Psoas muscle (tissue), 8 donors: ENCODE results near the gene PTPRG. TPM values are rescaled to one million over a fixed set of nuclear protein-coding genes. Genes with fewer than 3 reads are reported as not detected.

Source experiments
- ATAC-seq, 4 donors: fragments of 200-7000 bp; cut with Tn5 transposase; one replicate each; pipeline ENCODE4 v1.9.1; 2020; ENCODE audit warnings: moderate library complexity in 3 of 4, mild to moderate bottlenecking in 2 of 4
- DNase-seq, 2 donors: peaks; one replicate each; pipeline ENCODE4 v3.0.0-alpha.2; 2020
- H3K27ac ChIP-seq: fragments of 200-600 bp; one replicate; pipeline ENCODE4 v1.8.0; 2022
- H3K27me3 ChIP-seq, 3 donors: fragments of 200-600 bp in 1 of 3; one replicate each; pipeline versions ENCODE4 v1.6.1 to v1.8.0; 2013 to 2022; ENCODE audit warnings: low read length in 2 of 3, mild to moderate bottlenecking in 2 of 3, moderate library complexity in 1 of 3; ENCODE audit not compliant: insufficient read depth in 3 of 3
- H3K36me3 ChIP-seq, 2 donors: fragments of 200-600 bp in 1 of 2; one replicate each; pipeline versions ENCODE4 v1.6.1 to v1.8.0; 2013 to 2022; ENCODE audit warnings: low read depth in 1 of 2, mild to moderate bottlenecking in 1 of 2, moderate library complexity in 1 of 2; ENCODE audit not compliant: insufficient read depth in 1 of 2
- H3K4me1 ChIP-seq: fragments of 200-600 bp; one replicate; pipeline ENCODE4 v1.8.0; 2022
- H3K4me3 ChIP-seq: fragments of 200-600 bp; one replicate; pipeline ENCODE4 v1.8.0; 2022; ENCODE audit warnings: mild to moderate bottlenecking
- H3K9me3 ChIP-seq: fragments of 200-600 bp; one replicate; pipeline ENCODE4 v1.8.0; 2022
- CTCF ChIP-seq: fragments of 200-600 bp; IDR thresholded peaks from one replicate; pipeline ENCODE4 v1.8.0; 2022; ENCODE audit warnings: antibody characterized with exemption
- WGBS, 3 donors: extraction: QIAGEN DNeasy Blood & Tissue Kit; methylation state at CpG; one replicate each; pipeline versions ENCODE4 v1.1.6 to v1.1.7; 2013; 5-methylcytosine and 5-hydroxymethylcytosine counted together
- intact Hi-C, 2 donors: fragments of 100-400 bp; cut with DNase I; formaldehyde crosslinking; loops; one replicate each; pipeline versions ENCODE4 v1.11.0 to v1.14.2; 2022
- polyA plus RNA-seq, 3 donors: library from polyadenylated mRNA; stranded (reverse); fragments of 200-250 nt; gene quantifications; one replicate each; pipeline ENCODE4 v1.2.3, GENCODE V29; 2013
- total RNA-seq, 4 donors: library from RNA; stranded (reverse); fragmentation: NEBNext Ultra II Directional in 2 of 4; extraction: Animal tissue kit (Norgen Biotek cat#: 25700) in 2 of 4; gene quantifications; one replicate each; pipeline versions ENCODE4 v1.2.1 to v1.2.4, GENCODE V29; 2021 to 2023
- donor health status: healthy with polysubstance abuse.
- donor health status: DM: no; HTN: no; CAD: no; lungs with moderate emphysema.
- donor health status: Bipolar disorder and iron deficiency.
- donor health status: healthy.
- donor health status: DM: yes; HTN: yes; CAD: no.
- donor health status: DM: no; HTN: no; CAD: no.
- donor health status: DM: no; HTN: no; CAD: no.
- donor health status: DM: yes; HTN: yes; CAD: no.

Gene PTPRG
- total and polyA plus RNA-seq, 7 donors: 4.5 to 29.5 (median 12.6) TPM

GRCh38 chr3:62318365-62318751 is 757.0 kb downstream of the PTPRG start:
- ATAC-seq: no peak
- TF ChIP-seq CTCF: no peak
- 33 to 42% (median 39%) methylated on average over 12 of the region's 12 CpGs for WGBS, 3 donors
- Histone ChIP-seq H3K9me3 (no peaks in the 10 kb centered on the region), H3K4me1 (no peaks in the 10 kb centered on the region), H3K27ac (no peak overlapping the region), H3K36me3 (no peaks in the 10 kb centered on the region), H3K4me3 (peak overlapping the region; percentile 62), H3K27me3 (peaks cover 0 to 32% (median 0%) of the 10 kb centered on the region in 3 donors)
- intact Hi-C loops: no loop called here
- no peak for DNase-seq

- 1 to 2% (median 2%) methylated on average over 60 of the region's 60 CpGs for WGBS, 3 donors
- no peak overlapping the region for H3K27ac ChIP-seq
- H3K36me3 ChIP-seq: no peaks in the 10 kb centered on the region
- intact Hi-C loops: no loop called here
- ATAC-seq: peak; percentile 64 to 89 (median 80)
- DNase-seq: peak; percentile 79 to 87
- peaks cover 0 to 32% (median 0%) of the 10 kb centered on the region in 3 donors for H3K27me3 ChIP-seq
- H3K9me3 ChIP-seq: no peaks in the 10 kb centered on the region
- H3K4me1 ChIP-seq: no peaks in the 10 kb centered on the region
- TF ChIP-seq CTCF: no peak
- peak overlapping the region; percentile 62 for H3K4me3 ChIP-seq
Observed at GRCh38 chr3:62318752-62319569, 757.6 kb downstream of the PTPRG start.

GRCh38 chr3:62319570-62320243 is 758.3 kb downstream of the PTPRG start:
- 73 to 76% (median 74%) methylated on average over 7 of the region's 7 CpGs for WGBS, 3 donors
- ATAC-seq: no peak
- no peak for DNase-seq
- Histone ChIP-seq H3K27me3 (peaks cover 0 to 32% (median 0%) of the 10 kb centered on the region in 3 donors), H3K9me3 (no peaks in the 10 kb centered on the region), H3K36me3 (no peaks in the 10 kb centered on the region), H3K4me3 (peak overlapping the region; percentile 62), H3K27ac (no peak overlapping the region), H3K4me1 (no peaks in the 10 kb centered on the region)
- intact Hi-C loops: no loop called here
- no peak for TF ChIP-seq CTCF

- H3K36me3 ChIP-seq: no peaks in the 10 kb centered on the region
- no peak overlapping the region for H3K27ac ChIP-seq
- intact Hi-C loops: no loop called here
- H3K4me1 ChIP-seq: no peaks in the 10 kb centered on the region
- no peak overlapping the region for H3K4me3 ChIP-seq
- DNase-seq (no peak), ATAC-seq (no peak)
- H3K9me3 ChIP-seq: no peaks in the 10 kb centered on the region
- peaks cover 0 to 9% (median 0%) of the 10 kb centered on the region in 3 donors for H3K27me3 ChIP-seq
- 77 to 84% (median 80%) methylated on average over 1 of the region's 1 CpG for WGBS, 3 donors
- TF ChIP-seq CTCF: no peak
Observed at GRCh38 chr3:62323241-62323640, 761.9 kb downstream of the PTPRG start.
